ENCODE measurements around the gene NEURL2.

The NEURL2 gene

GRCh38 chr20:45850926-45851325, 40.1 kb downstream of the NEURL2 start:
- H2BK120ac ChIP-seq (ENCODE audit: low read depth, low read length), result no peak overlapping the region
- no peak overlapping the region for H4K91ac ChIP-seq (ENCODE audit: low read length)
- no peaks in the 10 kb centered on the region for H3K27me3 ChIP-seq (ENCODE audit: control insufficient read depth in 1 of 2, insufficient read depth in 1 of 2, low read length in 2 of 2)
- H3K18ac ChIP-seq (ENCODE audit: low read depth in 1 of 2, low read length in 2 of 2), result no peak overlapping the region
- H3K9ac ChIP-seq (ENCODE audit: low read length), result no peak overlapping the region
- no peak overlapping the region for H3K23ac ChIP-seq (ENCODE audit: low read length in 2 of 2)
- DNase-seq, result no peak
- H3K27ac ChIP-seq (ENCODE audit: low read length, poor library complexity, severe bottlenecking), result no peak overlapping the region
- H3K4me2 ChIP-seq (ENCODE audit: low read length, poor library complexity, severe bottlenecking), result no peak overlapping the region
- H3K4me1 ChIP-seq (ENCODE audit: control insufficient read depth, insufficient read depth, low read depth, low read length), result peaks cover 8% of the 10 kb centered on the region
- no peak overlapping the region for H2BK15ac ChIP-seq (ENCODE audit: low read depth, poor library complexity, severe bottlenecking)
- no peak overlapping the region for H3K14ac ChIP-seq (ENCODE audit: low read length in 2 of 2)
- peak overlapping the region in 1 of 2 experiments; percentile 35 for H3K4ac ChIP-seq (ENCODE audit: low read depth in 1 of 2, low read length in 2 of 2)
- H4K8ac ChIP-seq (ENCODE audit: low read length), result peak overlapping the region; percentile 41
- 96% methylated on average over 1 of the region's 1 CpG for WGBS
- H2BK5ac ChIP-seq (ENCODE audit: low read depth, low read length, poor library complexity, severe bottlenecking), result no peak overlapping the region
- H2BK12ac ChIP-seq (ENCODE audit: low read length in 2 of 2), result no peak overlapping the region
- H2AK5ac ChIP-seq (ENCODE audit: low read length, severe bottlenecking), result no peak overlapping the region
- H3K9me3 ChIP-seq (ENCODE audit: control insufficient read depth, low read length), result no peaks in the 10 kb centered on the region
- peaks cover 35% of the 10 kb centered on the region for H3K79me1 ChIP-seq (replicated peaks; ENCODE audit: low read length, poor library complexity, severe bottlenecking)
- no peak overlapping the region for H2AFZ ChIP-seq (ENCODE audit: low read depth, low read length)
- no peak overlapping the region for H3K4me3 ChIP-seq (ENCODE audit: insufficient read depth in 1 of 2, low read depth in 1 of 2, low read length in 2 of 2)
- peaks cover 21 to 64% of the 10 kb centered on the region in 2 experiments for H3K36me3 ChIP-seq (ENCODE audit: control insufficient read depth in 1 of 2, insufficient read depth in 2 of 2, low read depth in 1 of 2, low read length in 2 of 2)

- 97% methylated on average over 2 of the region's 2 CpGs for WGBS
- Histone ChIP-seq H2BK15ac (ENCODE audit: low read depth, poor library complexity, severe bottlenecking) (no peak overlapping the region), H3K27me3 (ENCODE audit: control insufficient read depth in 1 of 2, insufficient read depth in 1 of 2, low read length in 2 of 2) (no peaks in the 10 kb centered on the region), H2BK12ac (ENCODE audit: low read length in 2 of 2) (no peak overlapping the region), H2BK5ac (ENCODE audit: low read depth, low read length, poor library complexity, severe bottlenecking) (no peak overlapping the region), H3K4me1 (ENCODE audit: control insufficient read depth, insufficient read depth, low read depth, low read length) (peaks cover 6% of the 10 kb centered on the region), H3K14ac (ENCODE audit: low read length in 2 of 2) (no peak overlapping the region), H3K9ac (ENCODE audit: low read length) (no peak overlapping the region), H3K9me3 (ENCODE audit: control insufficient read depth, low read length) (no peaks in the 10 kb centered on the region), H3K23ac (ENCODE audit: low read length in 2 of 2) (no peak overlapping the region), H2AFZ (ENCODE audit: low read depth, low read length) (no peak overlapping the region), H3K4ac (ENCODE audit: low read depth in 1 of 2, low read length in 2 of 2) (no peak overlapping the region), H3K79me1 (replicated peaks; ENCODE audit: low read length, poor library complexity, severe bottlenecking) (peaks cover 35% of the 10 kb centered on the region), H2AK5ac (ENCODE audit: low read length, severe bottlenecking) (no peak overlapping the region), H2BK120ac (ENCODE audit: low read depth, low read length) (no peak overlapping the region), H3K18ac (ENCODE audit: low read depth in 1 of 2, low read length in 2 of 2) (no peak overlapping the region), H3K4me3 (ENCODE audit: insufficient read depth in 1 of 2, low read depth in 1 of 2, low read length in 2 of 2) (no peak overlapping the region), H4K91ac (ENCODE audit: low read length) (no peak overlapping the region), H3K4me2 (ENCODE audit: low read length, poor library complexity, severe bottlenecking) (no peak overlapping the region), H3K27ac (ENCODE audit: low read length, poor library complexity, severe bottlenecking) (no peak overlapping the region), H3K36me3 (ENCODE audit: control insufficient read depth in 1 of 2, insufficient read depth in 2 of 2, low read depth in 1 of 2, low read length in 2 of 2) (peaks cover 28 to 69% of the 10 kb centered on the region in 2 experiments), H4K8ac (ENCODE audit: low read length) (no peak overlapping the region)
- no peak for DNase-seq
These were observed 40.8 kb downstream of the NEURL2 start for GRCh38 chr20:45850238-45850637.

GRCh38 chr20:45848969-45849582, 41.9 kb downstream of the NEURL2 start:
- H3K27ac ChIP-seq (ENCODE audit: low read length, poor library complexity, severe bottlenecking), result no peak overlapping the region
- no peak overlapping the region for H3K9ac ChIP-seq (ENCODE audit: low read length)
- no peak overlapping the region for H2BK5ac ChIP-seq (ENCODE audit: low read depth, low read length, poor library complexity, severe bottlenecking)
- no peak for DNase-seq
- no peaks in the 10 kb centered on the region for H3K9me3 ChIP-seq (ENCODE audit: control insufficient read depth, low read length)
- no peak overlapping the region for H2BK15ac ChIP-seq (ENCODE audit: low read depth, poor library complexity, severe bottlenecking)
- no peaks in the 10 kb centered on the region for H3K27me3 ChIP-seq (ENCODE audit: control insufficient read depth in 1 of 2, insufficient read depth in 1 of 2, low read length in 2 of 2)
- H2BK120ac ChIP-seq (ENCODE audit: low read depth, low read length), result no peak overlapping the region
- no peak overlapping the region for H2AK5ac ChIP-seq (ENCODE audit: low read length, severe bottlenecking)
- peaks cover 2% of the 10 kb centered on the region for H3K4me1 ChIP-seq (ENCODE audit: control insufficient read depth, insufficient read depth, low read depth, low read length)
- H3K36me3 ChIP-seq (ENCODE audit: control insufficient read depth in 1 of 2, insufficient read depth in 2 of 2, low read depth in 1 of 2, low read length in 2 of 2), result peaks cover 32 to 72% of the 10 kb centered on the region in 2 experiments
- H2AFZ ChIP-seq (ENCODE audit: low read depth, low read length), result no peak overlapping the region
- WGBS, result 98% methylated on average over 7 of the region's 8 CpGs
- H3K18ac ChIP-seq (ENCODE audit: low read depth in 1 of 2, low read length in 2 of 2), result no peak overlapping the region
- H2BK12ac ChIP-seq (ENCODE audit: low read length in 2 of 2), result no peak overlapping the region
- H4K91ac ChIP-seq (ENCODE audit: low read length), result no peak overlapping the region
- H4K8ac ChIP-seq (ENCODE audit: low read length), result no peak overlapping the region
- H3K79me1 ChIP-seq (replicated peaks; ENCODE audit: low read length, poor library complexity, severe bottlenecking), result peaks cover 27% of the 10 kb centered on the region
- no peak overlapping the region for H3K4me2 ChIP-seq (ENCODE audit: low read length, poor library complexity, severe bottlenecking)
- H3K14ac ChIP-seq (ENCODE audit: low read length in 2 of 2), result no peak overlapping the region
- no peak overlapping the region for H3K4me3 ChIP-seq (ENCODE audit: insufficient read depth in 1 of 2, low read depth in 1 of 2, low read length in 2 of 2)
- H3K23ac ChIP-seq (ENCODE audit: low read length in 2 of 2), result no peak overlapping the region
- H3K4ac ChIP-seq (ENCODE audit: low read depth in 1 of 2, low read length in 2 of 2), result no peak overlapping the region

- 96% methylated on average over 8 of the region's 8 CpGs for WGBS
- H3K4me1 ChIP-seq (ENCODE audit: control insufficient read depth, insufficient read depth, low read depth, low read length), result peaks cover 2% of the 10 kb centered on the region
- H2AFZ ChIP-seq (ENCODE audit: low read depth, low read length), result no peak overlapping the region
- no peak overlapping the region for H3K27ac ChIP-seq (ENCODE audit: low read length, poor library complexity, severe bottlenecking)
- H2BK120ac ChIP-seq (ENCODE audit: low read depth, low read length), result no peak overlapping the region
- no peak overlapping the region for H2BK12ac ChIP-seq (ENCODE audit: low read length in 2 of 2)
- peak overlapping the region in 1 of 2 experiments; percentile 48 for H3K23ac ChIP-seq (ENCODE audit: low read length in 2 of 2)
- no peak overlapping the region for H3K14ac ChIP-seq (ENCODE audit: low read length in 2 of 2)
- H3K4me3 ChIP-seq (ENCODE audit: insufficient read depth in 1 of 2, low read depth in 1 of 2, low read length in 2 of 2), result no peak overlapping the region
- peak overlapping the region; percentile 7 for H4K91ac ChIP-seq (ENCODE audit: low read length)
- H3K4ac ChIP-seq (ENCODE audit: low read depth in 1 of 2, low read length in 2 of 2), result no peak overlapping the region
- no peaks in the 10 kb centered on the region for H3K9me3 ChIP-seq (ENCODE audit: control insufficient read depth, low read length)
- H4K8ac ChIP-seq (ENCODE audit: low read length), result no peak overlapping the region
- H2BK5ac ChIP-seq (ENCODE audit: low read depth, low read length, poor library complexity, severe bottlenecking), result no peak overlapping the region
- no peak overlapping the region for H3K18ac ChIP-seq (ENCODE audit: low read depth in 1 of 2, low read length in 2 of 2)
- no peak overlapping the region for H3K4me2 ChIP-seq (ENCODE audit: low read length, poor library complexity, severe bottlenecking)
- H3K79me1 ChIP-seq (replicated peaks; ENCODE audit: low read length, poor library complexity, severe bottlenecking), result peaks cover 25% of the 10 kb centered on the region
- DNase-seq, result no peak
- H3K9ac ChIP-seq (ENCODE audit: low read length), result no peak overlapping the region
- H2BK15ac ChIP-seq (ENCODE audit: low read depth, poor library complexity, severe bottlenecking), result no peak overlapping the region
- H2AK5ac ChIP-seq (ENCODE audit: low read length, severe bottlenecking), result no peak overlapping the region
- H3K36me3 ChIP-seq (ENCODE audit: control insufficient read depth in 1 of 2, insufficient read depth in 2 of 2, low read depth in 1 of 2, low read length in 2 of 2), result peaks cover 38 to 72% of the 10 kb centered on the region in 2 experiments
- no peaks in the 10 kb centered on the region for H3K27me3 ChIP-seq (ENCODE audit: control insufficient read depth in 1 of 2, insufficient read depth in 1 of 2, low read length in 2 of 2)
These were observed 42.6 kb downstream of the NEURL2 start for GRCh38 chr20:45848421-45848820.
